ENCODE measurements around the gene MORN1. TPM values are rescaled to one million over a fixed set of nuclear protein-coding genes. Genes with fewer than 3 reads are reported as not detected.

MORN1 gene
- polyA plus RNA-seq, 1 donor from 2014 or later: 10.9 TPM

GRCh38 chr1:2381741-2382620 lies 9.4 kb downstream of the MORN1 start:
- no peaks in the 10 kb centered on the region for H3K79me2 ChIP-seq (replicated peaks; ENCODE audit: insufficient read depth, low read length)
- no peak overlapping the region for H2AFZ ChIP-seq (ENCODE audit: low read depth, low read length)
- H3K27me3 ChIP-seq (ENCODE audit: insufficient read depth, low read depth, low read length): no peaks in the 10 kb centered on the region
- no peaks in the 10 kb centered on the region for H3K9me3 ChIP-seq (ENCODE audit: low read length)
- peak overlapping the region; percentile 1 for H3K9ac ChIP-seq (ENCODE audit: low read length)
- H3K4me3 ChIP-seq (ENCODE audit: low read length): no peak overlapping the region
- H3K4me2 ChIP-seq (ENCODE audit: low read length): no peak overlapping the region
- no peaks in the 10 kb centered on the region for H3K9me2 ChIP-seq (ENCODE audit: insufficient read depth, low read length)
- H3K36me3 ChIP-seq (ENCODE audit: insufficient read depth, low read length): no peaks in the 10 kb centered on the region
- no peaks in the 10 kb centered on the region for H3F3A ChIP-seq (ENCODE audit: insufficient read depth, low read length, poor library complexity, severe bottlenecking)
- no peak overlapping the region for H3K27ac ChIP-seq (ENCODE audit: low read length)
- TF ChIP-seq RAD21 (conservative IDR thresholded peaks at IDR 0.05) (peak; percentile 89), CTCF (IDR thresholded peaks at IDR 0.05; ENCODE audit: poor library complexity, severe bottlenecking) (peak; percentile 88), EZH2 (IDR thresholded peaks at IDR 0.05; ENCODE audit: borderline replicate concordance, insufficient read depth, low read length, poor library complexity, severe bottlenecking) (no peak), TAF1 (IDR thresholded peaks at IDR 0.05; ENCODE audit: low read depth) (no peak), REST (IDR thresholded peaks at IDR 0.05; ENCODE audit: borderline replicate concordance) (no peak), MXI1 (conservative IDR thresholded peaks at IDR 0.05; ENCODE audit: poor library complexity, severe bottlenecking) (no peak), SMC3 (conservative IDR thresholded peaks at IDR 0.05; ENCODE audit: poor library complexity) (peak; percentile 95), EP300 (conservative IDR thresholded peaks at IDR 0.05; ENCODE audit: poor library complexity, severe bottlenecking) (no peak)
- H4K20me1 ChIP-seq (ENCODE audit: insufficient read depth): no peaks in the 10 kb centered on the region

- Histone ChIP-seq H3K9me3 (ENCODE audit: low read length) (no peaks in the 10 kb centered on the region), H3K79me2 (replicated peaks; ENCODE audit: insufficient read depth, low read length) (no peaks in the 10 kb centered on the region), H4K20me1 (ENCODE audit: insufficient read depth) (no peaks in the 10 kb centered on the region), H3K27ac (ENCODE audit: low read length) (no peak overlapping the region), H3K9me2 (ENCODE audit: insufficient read depth, low read length) (no peaks in the 10 kb centered on the region), H3K27me3 (ENCODE audit: insufficient read depth, low read depth, low read length) (no peaks in the 10 kb centered on the region), H3K36me3 (ENCODE audit: insufficient read depth, low read length) (no peaks in the 10 kb centered on the region), H3K9ac (ENCODE audit: low read length) (no peak overlapping the region), H3K4me2 (ENCODE audit: low read length) (no peak overlapping the region), H3F3A (ENCODE audit: insufficient read depth, low read length, poor library complexity, severe bottlenecking) (no peaks in the 10 kb centered on the region), H2AFZ (ENCODE audit: low read depth, low read length) (no peak overlapping the region), H3K4me3 (ENCODE audit: low read length) (no peak overlapping the region)
- TF ChIP-seq MXI1 (conservative IDR thresholded peaks at IDR 0.05; ENCODE audit: poor library complexity, severe bottlenecking) (no peak), EP300 (conservative IDR thresholded peaks at IDR 0.05; ENCODE audit: poor library complexity, severe bottlenecking) (no peak), POLR2AphosphoS5 (IDR thresholded peaks at IDR 0.05) (no peak), CTCF (IDR thresholded peaks at IDR 0.05; ENCODE audit: poor library complexity, severe bottlenecking) (no peak), REST (IDR thresholded peaks at IDR 0.05; ENCODE audit: borderline replicate concordance) (no peak), EZH2 (IDR thresholded peaks at IDR 0.05; ENCODE audit: borderline replicate concordance, insufficient read depth, low read length, poor library complexity, severe bottlenecking) (no peak), RAD21 (conservative IDR thresholded peaks at IDR 0.05) (no peak), TAF1 (IDR thresholded peaks at IDR 0.05; ENCODE audit: low read depth) (no peak), SMC3 (conservative IDR thresholded peaks at IDR 0.05; ENCODE audit: poor library complexity) (no peak)
Measured at GRCh38 chr1:2380816-2381591, 10.3 kb downstream of the MORN1 start.

Data from neural cell (in vitro differentiated cells).